HG03139 (cell line): Measurements from ENCODE around the gene MRPL39.

Experiments used
- ATAC-seq: cut with Tn5 transposase; IDR thresholded peaks from one replicate; pipeline ENCODE4 v1.9.1; 2021; ENCODE audit not compliant: unreplicated experiment

Gene MRPL39

GRCh38 chr21:25569711-25570110, 37.6 kb downstream of the MRPL39 start:
- no peak for ATAC-seq

- no peak for ATAC-seq
These were observed 38.2 kb downstream of the MRPL39 start for GRCh38 chr21:25569084-25569483.

GRCh38 chr21:25568246-25568645, 39.0 kb downstream of the MRPL39 start:
- no peak for ATAC-seq

- ATAC-seq = no peak
These were observed 39.8 kb downstream of the MRPL39 start for GRCh38 chr21:25567472-25567871.

GRCh38 chr21:25566645-25567044, 40.6 kb downstream of the MRPL39 start:
- ATAC-seq = no peak

- no peak for ATAC-seq
These were observed 41.7 kb downstream of the MRPL39 start for GRCh38 chr21:25565272-25566211.

- no peak for ATAC-seq
These were observed 42.8 kb downstream of the MRPL39 start for GRCh38 chr21:25564349-25564948.

GRCh38 chr21:25563361-25564116, 43.7 kb downstream of the MRPL39 start:
- peak; percentile 20 for ATAC-seq

GRCh38 chr21:25562660-25563059, 44.6 kb downstream of the MRPL39 start:
- no peak for ATAC-seq

GRCh38 chr21:25561668-25562641, 45.3 kb downstream of the MRPL39 start:
- ATAC-seq = peak; percentile 38

- ATAC-seq = no peak
These were observed 46.4 kb downstream of the MRPL39 start for GRCh38 chr21:25560891-25561290.

- ATAC-seq = no peak
These were observed 47.0 kb downstream of the MRPL39 start for GRCh38 chr21:25560271-25560685.

GRCh38 chr21:25559746-25560145, 47.5 kb downstream of the MRPL39 start:
- ATAC-seq = no peak

- ATAC-seq = no peak
These were observed 49.2 kb downstream of the MRPL39 start for GRCh38 chr21:25558123-25558522.

- ATAC-seq = no peak
These were observed 50.1 kb downstream of the MRPL39 start for GRCh38 chr21:25557180-25557579.

- no peak for ATAC-seq
These were observed 51.2 kb downstream of the MRPL39 start for GRCh38 chr21:25556091-25556490.

GRCh38 chr21:25555492-25555891, 51.8 kb downstream of the MRPL39 start:
- no peak for ATAC-seq

GRCh38 chr21:25552856-25553255, 54.4 kb downstream of the MRPL39 start:
- ATAC-seq = no peak

GRCh38 chr21:25551569-25551968, 55.7 kb downstream of the MRPL39 start:
- no peak for ATAC-seq

- no peak for ATAC-seq
These were observed 56.7 kb downstream of the MRPL39 start for GRCh38 chr21:25550352-25551120.
